AG04450 (cell line): ENCODE measurements around the gene AXDND1. TPM values are rescaled to one million over a fixed set of nuclear protein-coding genes. Genes with fewer than 3 reads are reported as not detected.
"Not testable (repeated sequence)": the region's sequence is repeated elsewhere in the genome, so short reads cannot be mapped to it uniquely, and the experiment has no call there.

Experiments used
- CTCF ChIA-PET: fragments of 300-600, 350-600 bp; formaldehyde crosslinking; extraction: SDS; loops from one replicate; lab custom pipeline; 2022; ENCODE audit warnings: antibody characterized with exemption, inconsistent platforms; lab: Charles Lee
- POLR2A ChIA-PET: fragments of 350-600 bp; formaldehyde crosslinking; extraction: SDS; loops from one replicate; lab custom pipeline; 2021; ENCODE audit warnings: antibody characterized with exemption, inconsistent platforms; lab: Yijun Ruan, JAX
- DNase-seq: peaks from one replicate; pipeline ENCODE4 v3.0.0-alpha.2; 2011; ENCODE audit warnings: low read depth, low spot score
- H3K27ac ChIP-seq: one replicate; pipeline ENCODE4 v1.5.1; 2012; ENCODE audit warnings: low read depth, low read length, control low read depth
- H3K27me3 ChIP-seq: one replicate; pipeline ENCODE4 v1.6.0; 2012; ENCODE audit warnings: low read length; ENCODE audit not compliant: control insufficient read depth, insufficient read depth
- H3K4me3 ChIP-seq: 2 replicates; pipeline ENCODE4 v1.5.1; 2011; ENCODE audit warnings: mild to moderate bottlenecking, low read depth, low read length, control low read depth
- H3K9me3 ChIP-seq: 2 replicates; pipeline ENCODE4 v1.5.1; 2012; ENCODE audit warnings: low read length; ENCODE audit not compliant: control insufficient read depth, insufficient read depth
- polyA plus RNA-seq: library from polyadenylated mRNA; depleted of rRNA; stranded (reverse); fragments of >200 nt; gene quantifications from 2 replicates; pipeline ENCODE4 v1.2.3, GENCODE V29; 2011
- TF ChIP-seq, protein P1 (sequence below): IDR thresholded peaks from 2 replicates; pipeline ENCODE4 v1.5.1; 2011; ENCODE audit warnings: low read depth, low read length, control low read depth, inconsistent platforms

The AXDND1 gene
- polyA plus RNA-seq, 1 experiment = 0.27 TPM

DNA sequence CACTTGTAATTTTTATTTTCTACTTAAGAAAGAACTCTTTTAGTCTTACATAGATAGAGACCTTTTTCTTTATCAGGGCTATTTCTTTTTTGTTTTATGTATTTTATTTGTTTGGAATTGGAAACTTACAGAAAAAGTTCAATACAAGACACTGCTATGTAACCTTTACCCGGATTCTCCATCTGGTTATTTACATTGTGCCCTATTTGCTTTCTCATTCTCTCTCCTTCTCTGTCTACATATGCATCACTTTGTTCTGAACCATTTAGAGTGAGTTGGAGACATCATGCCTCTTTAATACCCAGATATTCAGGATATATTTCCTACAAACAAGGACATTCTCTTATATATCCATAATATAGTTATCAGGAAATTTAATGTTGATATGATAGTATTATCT is 18.3 kb downstream of the AXDND1 start:
- no peak overlapping the region for H3K4me3 ChIP-seq
- no peak overlapping the region for H3K27ac ChIP-seq
- DNase-seq = no peak
- no peaks in the 10 kb centered on the region for H3K27me3 ChIP-seq
- ChIA-PET POLR2A (no interaction called here), CTCF (no interaction called here)
- TF ChIP-seq, protein P1, sequence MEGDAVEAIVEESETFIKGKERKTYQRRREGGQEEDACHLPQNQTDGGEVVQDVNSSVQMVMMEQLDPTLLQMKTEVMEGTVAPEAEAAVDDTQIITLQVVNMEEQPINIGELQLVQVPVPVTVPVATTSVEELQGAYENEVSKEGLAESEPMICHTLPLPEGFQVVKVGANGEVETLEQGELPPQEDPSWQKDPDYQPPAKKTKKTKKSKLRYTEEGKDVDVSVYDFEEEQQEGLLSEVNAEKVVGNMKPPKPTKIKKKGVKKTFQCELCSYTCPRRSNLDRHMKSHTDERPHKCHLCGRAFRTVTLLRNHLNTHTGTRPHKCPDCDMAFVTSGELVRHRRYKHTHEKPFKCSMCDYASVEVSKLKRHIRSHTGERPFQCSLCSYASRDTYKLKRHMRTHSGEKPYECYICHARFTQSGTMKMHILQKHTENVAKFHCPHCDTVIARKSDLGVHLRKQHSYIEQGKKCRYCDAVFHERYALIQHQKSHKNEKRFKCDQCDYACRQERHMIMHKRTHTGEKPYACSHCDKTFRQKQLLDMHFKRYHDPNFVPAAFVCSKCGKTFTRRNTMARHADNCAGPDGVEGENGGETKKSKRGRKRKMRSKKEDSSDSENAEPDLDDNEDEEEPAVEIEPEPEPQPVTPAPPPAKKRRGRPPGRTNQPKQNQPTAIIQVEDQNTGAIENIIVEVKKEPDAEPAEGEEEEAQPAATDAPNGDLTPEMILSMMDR = no peak
- H3K9me3 ChIP-seq = no peaks in the 10 kb centered on the region

GRCh38 chr1:179385510-179385909 is 19.7 kb downstream of the AXDND1 start:
- Histone ChIP-seq H3K27ac (no peak overlapping the region), H3K9me3 (no peaks in the 10 kb centered on the region), H3K27me3 (no peaks in the 10 kb centered on the region), H3K4me3 (no peak overlapping the region)
- POLR2A ChIA-PET = no interaction called here
- CTCF ChIA-PET = no interaction called here
- no peak for DNase-seq
- TF ChIP-seq, protein P1 = no peak

- Histone ChIP-seq H3K4me3 (no peak overlapping the region), H3K27ac (no peak overlapping the region), H3K9me3 (no peaks in the 10 kb centered on the region), H3K27me3 (no peaks in the 10 kb centered on the region)
- CTCF ChIA-PET = no interaction called here
- DNase-seq = no peak
- TF ChIP-seq, protein P1 = no peak
- POLR2A ChIA-PET = no interaction called here
These were observed 27.9 kb downstream of the AXDND1 start for GRCh38 chr1:179393721-179394120.

DNA sequence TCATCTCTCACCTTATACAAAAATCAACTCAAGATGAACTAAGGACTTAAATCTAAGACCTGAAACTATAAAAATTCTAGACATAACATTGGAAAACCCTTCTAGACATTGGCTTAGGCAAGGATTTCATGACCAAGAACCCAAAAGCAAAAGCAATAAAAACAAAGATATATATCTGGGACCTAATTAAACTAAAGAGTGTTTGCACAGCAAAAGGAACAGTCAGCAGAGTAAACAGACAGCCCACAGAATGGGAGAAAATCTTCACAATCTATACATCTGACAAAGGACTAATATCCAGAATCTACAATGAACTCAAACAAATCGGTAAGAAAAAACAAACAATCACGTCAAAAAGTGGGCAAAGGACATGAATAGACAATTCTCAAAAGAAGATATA is 33.6 kb downstream of the AXDND1 start:
- H3K4me3 ChIP-seq, POLR2A ChIA-PET, CTCF ChIA-PET, H3K9me3 ChIP-seq, H3K27ac ChIP-seq, H3K27me3 ChIP-seq, DNase-seq: not testable (repeated sequence)

DNA sequence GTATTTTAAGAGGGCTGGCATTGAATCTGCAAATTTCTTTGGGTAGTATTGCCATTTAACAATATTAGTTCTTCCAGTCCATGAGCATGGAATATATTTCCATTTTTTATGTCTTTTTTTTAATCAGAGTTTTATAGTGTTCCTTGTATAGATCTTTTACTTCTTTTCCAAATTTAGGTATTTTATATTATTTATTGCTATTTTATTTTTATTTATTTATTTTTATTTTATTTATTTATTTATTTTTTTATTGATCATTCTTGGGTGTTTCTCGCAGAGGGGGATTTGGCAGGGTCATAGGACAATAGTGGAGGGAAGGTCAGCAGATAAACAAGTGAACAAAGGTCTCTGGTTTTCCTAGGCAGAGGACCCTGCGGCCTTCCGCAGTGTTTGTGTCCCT is 52.0 kb downstream of the AXDND1 start:
- CTCF ChIA-PET = not testable (repeated sequence)

GRCh38 chr1:179418706-179419105 is 52.9 kb downstream of the AXDND1 start:
- CTCF ChIA-PET, H3K4me3 ChIP-seq, H3K9me3 ChIP-seq, DNase-seq, POLR2A ChIA-PET, H3K27ac ChIP-seq, H3K27me3 ChIP-seq: not testable (repeated sequence)

More for the DNA sequence above, 52.0 kb downstream of the AXDND1 start:
- DNase-seq, POLR2A ChIA-PET, H3K27ac ChIP-seq, H3K27me3 ChIP-seq, H3K4me3 ChIP-seq, H3K9me3 ChIP-seq: not testable (repeated sequence)

DNA sequence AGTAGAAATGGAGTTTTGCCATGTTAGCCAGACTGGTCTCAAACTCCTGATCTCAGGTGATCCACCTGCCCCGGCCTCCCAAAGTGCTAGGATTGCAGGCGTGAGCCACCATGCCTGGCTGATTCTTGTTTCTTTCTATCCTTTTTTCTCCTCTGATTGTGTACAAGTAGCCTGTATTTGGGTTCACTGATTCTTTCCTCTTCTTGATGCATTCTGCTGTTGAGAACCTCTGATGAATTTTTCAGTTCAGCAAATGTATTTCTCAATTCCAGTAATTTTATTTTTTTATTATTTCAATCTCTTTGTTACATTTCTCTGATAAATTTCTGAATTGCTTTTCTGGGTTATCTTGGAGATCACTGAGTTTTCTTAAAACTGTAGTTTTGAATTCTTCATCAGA is 58.8 kb downstream of the AXDND1 start:
- TF ChIP-seq, protein P1 = no peak
- Histone ChIP-seq H3K4me3 (no peak overlapping the region), H3K27me3 (no peaks in the 10 kb centered on the region), H3K27ac (no peak overlapping the region), H3K9me3 (no peaks in the 10 kb centered on the region)
- CTCF ChIA-PET = interaction anchor here (0.5 kb wide), 1 partner anchor 210 kb away, joined by 3 read pairs; no protein-coding TSS in a partner anchor
- no peak for DNase-seq
- POLR2A ChIA-PET = no interaction called here
